WTC11 (cell line): ENCODE results near the gene RBM18. TPM values are rescaled to one million over a fixed set of nuclear protein-coding genes. Genes with fewer than 3 reads are reported as not detected.

Source experiments
- ATAC-seq: fragments of 200-7000 bp; cut with Tn5 transposase; 2 replicates; pipeline ENCODE4 v1.10.0; 2021; ENCODE audit warnings: mild to moderate bottlenecking, moderate library complexity
- CTCF ChIA-PET: fragments of 300-600 bp; sonication (Branson Sonifier 250); formaldehyde crosslinking; loops from one replicate; lab custom pipeline; 2021; ENCODE audit warnings: antibody characterized with exemption; lab: Charles Lee
- POLR2A ChIA-PET: fragments of 350-600 bp; sonication (Branson Sonifier 250); formaldehyde crosslinking; loops from one replicate; lab custom pipeline; 2021; ENCODE audit warnings: antibody characterized with exemption; lab: Charles Lee
- DNase-seq: peaks from one replicate; pipeline ENCODE4 v3.0.0; 2021; ENCODE audit warnings: low spot score
- H3K27ac Mint-ChIP-seq: 2 replicates; pipeline ENCODE4 v1.8.0; 2021; ENCODE audit warnings: mixed read lengths
- H3K27me3 Mint-ChIP-seq: 2 replicates; pipeline ENCODE4 v1.8.0; 2021; ENCODE audit warnings: low read depth, mild to moderate bottlenecking, moderate library complexity, mixed read lengths
- H3K36me3 Mint-ChIP-seq: 2 replicates; pipeline ENCODE4 v1.8.0; 2021; ENCODE audit warnings: mixed read lengths
- H3K4me1 Mint-ChIP-seq: 2 replicates; pipeline ENCODE4 v1.8.0; 2022; ENCODE audit warnings: mixed read lengths
- H3K4me3 Mint-ChIP-seq: 2 replicates; pipeline ENCODE4 v1.8.0; 2021; ENCODE audit warnings: mild to moderate bottlenecking, moderate library complexity, mixed read lengths
- H3K9me3 Mint-ChIP-seq: 2 replicates; pipeline ENCODE4 v1.8.0; 2021; ENCODE audit warnings: mixed read lengths
- ATF3 ChIP-seq: sonication (generic); formaldehyde crosslinking; conservative IDR thresholded peaks from 2 replicates; pipeline ENCODE4 v1.8.1; 2022; ENCODE audit warnings: mild to moderate bottlenecking, missing genetic modification reagents
- E2F1 ChIP-seq: sonication (generic); formaldehyde crosslinking; IDR thresholded peaks from 2 replicates; pipeline ENCODE4 v1.8.0; 2022; ENCODE audit warnings: mild to moderate bottlenecking, missing genetic modification reagents
- ERG ChIP-seq: fragments of 250-450 bp; sonication (Bioruptor Pico); IDR thresholded peaks from 2 replicates; pipeline ENCODE4 v1.8.0; 2021; ENCODE audit warnings: mild to moderate bottlenecking
- GABPB1 ChIP-seq: sonication (generic); formaldehyde crosslinking; IDR thresholded peaks from 2 replicates; pipeline ENCODE4 v1.8.1; 2023; ENCODE audit warnings: mild to moderate bottlenecking, missing genetic modification reagents
- GTF2I ChIP-seq: fragments of 250-450 bp; sonication (Bioruptor Pico); conservative IDR thresholded peaks from 2 replicates; pipeline ENCODE4 v1.4.0; 2021; ENCODE audit warnings: mild to moderate bottlenecking
- IRF2 ChIP-seq: sonication (generic); formaldehyde crosslinking; IDR thresholded peaks from 2 replicates; pipeline ENCODE4 v1.8.0; 2022; ENCODE audit warnings: low read depth, missing genetic modification reagents, borderline replicate concordance
- MAX ChIP-seq: sonication (generic); formaldehyde crosslinking; IDR thresholded peaks from 2 replicates; pipeline ENCODE4 v1.8.0; 2022; ENCODE audit warnings: mild to moderate bottlenecking, missing genetic modification reagents
- MLX ChIP-seq: sonication (generic); formaldehyde crosslinking; IDR thresholded peaks from 2 replicates; pipeline ENCODE4 v1.8.1; 2023; ENCODE audit warnings: mild to moderate bottlenecking, missing genetic modification reagents, moderate library complexity
- MXD4 ChIP-seq: fragments of 250-450 bp; sonication (Bioruptor Pico); IDR thresholded peaks from 2 replicates; pipeline ENCODE4 v1.8.0; 2021; ENCODE audit warnings: mild to moderate bottlenecking, moderate library complexity, borderline replicate concordance
- PRRX2 ChIP-seq: fragments of 250-450 bp; sonication (Bioruptor Pico); IDR thresholded peaks from 2 replicates; pipeline ENCODE4 v1.8.0; 2021; ENCODE audit warnings: mild to moderate bottlenecking
- STAT6 ChIP-seq: sonication (generic); formaldehyde crosslinking; conservative IDR thresholded peaks from 2 replicates; pipeline ENCODE4 v1.8.1; 2023; ENCODE audit warnings: mild to moderate bottlenecking, low read depth, missing genetic modification reagents, moderate library complexity
- TCF7 ChIP-seq: sonication (generic); formaldehyde crosslinking; IDR thresholded peaks from 2 replicates; pipeline ENCODE4 v1.8.0; 2022; ENCODE audit warnings: mild to moderate bottlenecking, low read depth, missing genetic modification reagents, moderate library complexity
- ZNF121 ChIP-seq: sonication (generic); formaldehyde crosslinking; IDR thresholded peaks from 2 replicates; pipeline ENCODE4 v1.8.0; 2023; ENCODE audit warnings: missing genetic modification reagents
- ZNF396 ChIP-seq: fragments of 250-450 bp; sonication (Bioruptor Pico); IDR thresholded peaks from 2 replicates; pipeline ENCODE4 v1.8.0; 2021; ENCODE audit warnings: mild to moderate bottlenecking, moderate library complexity, borderline replicate concordance
- ZNF416 ChIP-seq: fragments of 250-450 bp; sonication (Bioruptor Pico); IDR thresholded peaks from 2 replicates; pipeline ENCODE4 v1.9.0; 2021; ENCODE audit warnings: mild to moderate bottlenecking, inconsistent platforms
- ZNF423 ChIP-seq: fragments of 250-450 bp; sonication (Bioruptor Pico); IDR thresholded peaks from 2 replicates; pipeline ENCODE4 v2.1.2; 2022; ENCODE audit warnings: mild to moderate bottlenecking, moderate library complexity
- ZNF532 ChIP-seq: fragments of 250-450 bp; sonication (Bioruptor Pico); IDR thresholded peaks from 2 replicates; pipeline ENCODE4 v1.9.0; 2021; ENCODE audit warnings: mild to moderate bottlenecking, borderline replicate concordance
- total RNA-seq: library from RNA; stranded (reverse); gene quantifications from 3 replicates; pipeline ENCODE4 v1.2.3, GENCODE V29; 2021
- TF ChIP-seq, protein P1 (sequence below): sonication (generic); formaldehyde crosslinking; IDR thresholded peaks from 2 replicates; pipeline ENCODE4 v1.8.1; 2022; ENCODE audit warnings: mild to moderate bottlenecking, missing genetic modification reagents, moderate library complexity, borderline replicate concordance
- TF ChIP-seq, protein P2 (sequence below): fragments of 250-450 bp; sonication (Bioruptor Pico); IDR thresholded peaks from 2 replicates; pipeline ENCODE4 v1.9.0; 2021; ENCODE audit warnings: mild to moderate bottlenecking
- TF ChIP-seq, protein P3 (sequence below): sonication (generic); formaldehyde crosslinking; IDR thresholded peaks from 2 replicates; pipeline ENCODE4 v1.8.1; 2023; ENCODE audit warnings: mild to moderate bottlenecking, missing genetic modification reagents

RBM18 gene
- total RNA-seq, 1 experiment from 2014 or later = 11.4 TPM

DNA sequence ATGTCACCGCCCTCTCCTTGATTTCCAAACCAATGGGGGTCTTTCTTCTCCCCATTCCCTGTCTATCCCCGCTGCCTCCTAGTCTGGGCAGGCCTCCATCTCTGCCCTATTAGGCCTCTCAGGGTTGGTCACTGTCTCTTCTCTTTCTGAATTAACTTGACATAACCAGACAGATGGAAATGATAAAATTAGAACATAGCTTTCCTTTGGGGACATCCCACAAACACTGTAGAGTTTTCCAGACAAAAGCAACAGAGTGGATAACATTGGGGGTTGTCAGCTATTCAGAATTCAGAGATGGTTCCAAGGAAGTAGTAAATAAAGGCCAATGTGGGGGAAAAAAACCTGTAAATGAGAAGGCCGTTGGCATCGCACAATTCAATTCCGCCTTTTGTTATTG is 60.6 kb downstream of the RBM18 start (continued):
- TF ChIP-seq ZNF532 (no peak), ZNF396 (no peak), E2F1 (CRISPR knock-in tag) (no peak), ATF3 (no peak)

GRCh38 chr9:122202111-122202510 is 62.5 kb downstream of the RBM18 start:
- H3K4me1 Mint-ChIP-seq = peaks cover 23% of the 10 kb centered on the region
- no peak overlapping the region for H3K27ac Mint-ChIP-seq
- ChIA-PET CTCF (no interaction called here), POLR2A (no interaction called here)
- H3K36me3 Mint-ChIP-seq = no peaks in the 10 kb centered on the region
- H3K27me3 Mint-ChIP-seq = no peaks in the 10 kb centered on the region; the same call in 1 of the 2 replicates
- no peak for DNase-seq
- H3K9me3 Mint-ChIP-seq = no peaks in the 10 kb centered on the region
- ATAC-seq = no peak
- H3K4me3 Mint-ChIP-seq = no peak overlapping the region
- TF ChIP-seq, protein P1, sequence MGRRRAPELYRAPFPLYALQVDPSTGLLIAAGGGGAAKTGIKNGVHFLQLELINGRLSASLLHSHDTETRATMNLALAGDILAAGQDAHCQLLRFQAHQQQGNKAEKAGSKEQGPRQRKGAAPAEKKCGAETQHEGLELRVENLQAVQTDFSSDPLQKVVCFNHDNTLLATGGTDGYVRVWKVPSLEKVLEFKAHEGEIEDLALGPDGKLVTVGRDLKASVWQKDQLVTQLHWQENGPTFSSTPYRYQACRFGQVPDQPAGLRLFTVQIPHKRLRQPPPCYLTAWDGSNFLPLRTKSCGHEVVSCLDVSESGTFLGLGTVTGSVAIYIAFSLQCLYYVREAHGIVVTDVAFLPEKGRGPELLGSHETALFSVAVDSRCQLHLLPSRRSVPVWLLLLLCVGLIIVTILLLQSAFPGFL (CRISPR knock-in tag) = no peak
- no peak for TF ChIP-seq GTF2I (CRISPR knock-in tag)
- no peak for TF ChIP-seq STAT6 (CRISPR knock-in tag)
- no peak for TF ChIP-seq MLX (CRISPR knock-in tag)
- no peak for TF ChIP-seq ERG
- TF ChIP-seq ZNF121 (CRISPR knock-in tag) = no peak
- TF ChIP-seq TCF7 = no peak
- TF ChIP-seq, protein P2, sequence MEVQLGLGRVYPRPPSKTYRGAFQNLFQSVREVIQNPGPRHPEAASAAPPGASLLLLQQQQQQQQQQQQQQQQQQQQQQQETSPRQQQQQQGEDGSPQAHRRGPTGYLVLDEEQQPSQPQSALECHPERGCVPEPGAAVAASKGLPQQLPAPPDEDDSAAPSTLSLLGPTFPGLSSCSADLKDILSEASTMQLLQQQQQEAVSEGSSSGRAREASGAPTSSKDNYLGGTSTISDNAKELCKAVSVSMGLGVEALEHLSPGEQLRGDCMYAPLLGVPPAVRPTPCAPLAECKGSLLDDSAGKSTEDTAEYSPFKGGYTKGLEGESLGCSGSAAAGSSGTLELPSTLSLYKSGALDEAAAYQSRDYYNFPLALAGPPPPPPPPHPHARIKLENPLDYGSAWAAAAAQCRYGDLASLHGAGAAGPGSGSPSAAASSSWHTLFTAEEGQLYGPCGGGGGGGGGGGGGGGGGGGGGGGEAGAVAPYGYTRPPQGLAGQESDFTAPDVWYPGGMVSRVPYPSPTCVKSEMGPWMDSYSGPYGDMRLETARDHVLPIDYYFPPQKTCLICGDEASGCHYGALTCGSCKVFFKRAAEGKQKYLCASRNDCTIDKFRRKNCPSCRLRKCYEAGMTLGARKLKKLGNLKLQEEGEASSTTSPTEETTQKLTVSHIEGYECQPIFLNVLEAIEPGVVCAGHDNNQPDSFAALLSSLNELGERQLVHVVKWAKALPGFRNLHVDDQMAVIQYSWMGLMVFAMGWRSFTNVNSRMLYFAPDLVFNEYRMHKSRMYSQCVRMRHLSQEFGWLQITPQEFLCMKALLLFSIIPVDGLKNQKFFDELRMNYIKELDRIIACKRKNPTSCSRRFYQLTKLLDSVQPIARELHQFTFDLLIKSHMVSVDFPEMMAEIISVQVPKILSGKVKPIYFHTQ (CRISPR knock-in tag) = no peak
- TF ChIP-seq MXD4 (CRISPR knock-in tag) = no peak
- no peak for TF ChIP-seq ZNF416 (CRISPR knock-in tag)
- no peak for TF ChIP-seq PRRX2 (CRISPR knock-in tag)
- TF ChIP-seq, protein P3, sequence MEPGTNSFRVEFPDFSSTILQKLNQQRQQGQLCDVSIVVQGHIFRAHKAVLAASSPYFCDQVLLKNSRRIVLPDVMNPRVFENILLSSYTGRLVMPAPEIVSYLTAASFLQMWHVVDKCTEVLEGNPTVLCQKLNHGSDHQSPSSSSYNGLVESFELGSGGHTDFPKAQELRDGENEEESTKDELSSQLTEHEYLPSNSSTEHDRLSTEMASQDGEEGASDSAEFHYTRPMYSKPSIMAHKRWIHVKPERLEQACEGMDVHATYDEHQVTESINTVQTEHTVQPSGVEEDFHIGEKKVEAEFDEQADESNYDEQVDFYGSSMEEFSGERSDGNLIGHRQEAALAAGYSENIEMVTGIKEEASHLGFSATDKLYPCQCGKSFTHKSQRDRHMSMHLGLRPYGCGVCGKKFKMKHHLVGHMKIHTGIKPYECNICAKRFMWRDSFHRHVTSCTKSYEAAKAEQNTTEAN (CRISPR knock-in tag) = no peak
- no peak for TF ChIP-seq ZNF423 (CRISPR knock-in tag)
- TF ChIP-seq IRF2 (CRISPR knock-in tag) = no peak
- no peak for TF ChIP-seq GABPB1 (CRISPR knock-in tag)
- TF ChIP-seq MAX (CRISPR knock-in tag) = no peak
